NCI-H526 treated with DMSO at 0.1 percent for 48 hours (cell line): ENCODE data around the gene ELAPOR1.
"Not testable (repeated sequence)": the region's sequence is repeated elsewhere in the genome, so short reads cannot be mapped to it uniquely, and the experiment has no call there.

Experiments
- DNase-seq: peaks from one replicate; lab custom pipeline; 2025; lab: John Stamatoyannopoulos, UW

The ELAPOR1 gene

DNA sequence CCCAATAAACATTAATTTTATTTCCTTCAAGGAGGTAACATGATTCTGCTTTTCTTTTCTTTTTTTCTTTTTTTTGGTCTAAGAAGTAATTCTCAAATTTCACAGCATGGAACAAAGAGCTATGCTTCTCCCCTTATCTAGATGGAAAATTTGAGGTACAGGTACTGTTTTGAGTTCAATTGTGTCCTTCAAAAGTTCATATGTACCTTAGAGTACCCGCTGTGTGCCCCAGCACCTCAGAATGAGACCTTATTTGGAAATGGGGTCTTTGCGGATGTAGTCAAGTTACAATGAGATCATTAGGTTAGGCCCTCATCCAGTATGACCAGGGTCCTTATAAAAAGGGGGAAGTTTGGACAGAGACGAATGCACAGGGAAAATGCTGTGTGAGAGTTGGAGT is 22.0 kb downstream of the ELAPOR1 start:
- DNase-seq = no peak

DNA sequence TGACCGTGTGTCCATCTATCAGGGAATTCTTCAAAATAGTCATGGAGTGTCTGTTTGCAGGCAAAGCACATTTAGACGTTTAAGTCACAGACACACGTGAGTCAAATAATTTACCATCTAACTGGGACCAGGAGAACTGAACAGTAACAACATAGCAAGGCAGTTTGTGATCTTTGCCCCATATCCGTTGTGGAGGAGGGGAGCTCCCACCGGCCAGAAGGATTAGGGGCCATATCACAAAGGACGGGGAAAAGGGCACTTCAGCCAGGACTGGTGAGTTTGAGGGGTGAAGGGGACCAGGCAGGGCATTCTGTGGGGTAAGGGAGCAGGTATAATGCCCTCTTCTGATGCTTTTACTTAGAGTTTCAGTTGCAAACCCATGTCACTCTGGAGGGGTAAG is 22.9 kb downstream of the ELAPOR1 start:
- DNase-seq = peak; percentile 25

- DNase-seq = no peak
These were observed 24.0 kb downstream of the ELAPOR1 start for GRCh38 chr1:109137958-109138357.

DNA sequence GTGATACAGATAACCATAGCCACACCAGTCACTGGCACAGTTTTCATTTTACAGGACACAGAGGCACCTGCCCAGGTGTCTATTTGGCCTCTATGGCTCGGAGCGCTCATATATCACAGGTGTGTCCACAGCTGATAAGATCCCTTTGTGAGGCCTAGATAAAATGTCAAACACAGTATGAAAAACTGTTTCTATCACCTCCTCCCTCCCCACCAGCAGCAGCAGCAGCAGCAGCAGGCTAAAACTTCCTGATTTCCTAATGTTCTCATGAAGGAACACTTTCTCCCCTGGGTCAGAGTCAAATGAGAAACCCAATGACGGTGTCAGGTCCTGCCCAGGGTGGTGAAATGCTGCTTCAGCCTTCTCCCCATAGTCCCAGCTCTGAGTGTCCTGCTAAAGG is 24.4 kb downstream of the ELAPOR1 start:
- peak; percentile 50 for DNase-seq

GRCh38 chr1:109140392-109140791 is 26.5 kb downstream of the ELAPOR1 start:
- DNase-seq = no peak

DNA sequence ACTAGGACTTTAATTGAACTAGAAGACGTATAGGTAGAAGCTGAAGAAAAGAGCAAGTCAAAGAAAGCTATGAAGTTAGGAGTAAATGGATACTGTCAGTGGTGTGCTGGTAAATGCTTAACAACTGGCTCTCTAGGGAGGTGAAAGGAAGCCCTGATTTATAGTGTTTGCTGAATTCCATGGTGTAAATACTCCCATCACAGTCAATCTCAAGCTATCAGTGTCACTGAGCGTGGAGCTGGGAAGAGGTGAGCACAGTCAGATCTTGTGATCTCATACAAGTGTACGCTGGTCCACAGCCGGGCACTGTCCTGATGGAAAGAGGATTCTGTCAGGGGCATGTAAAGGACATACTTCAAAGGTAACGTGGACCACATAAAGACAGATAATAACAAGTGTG is 28.3 kb downstream of the ELAPOR1 start:
- DNase-seq = no peak

GRCh38 chr1:109142725-109143124 is 28.8 kb downstream of the ELAPOR1 start:
- not testable (repeated sequence) for DNase-seq

DNA sequence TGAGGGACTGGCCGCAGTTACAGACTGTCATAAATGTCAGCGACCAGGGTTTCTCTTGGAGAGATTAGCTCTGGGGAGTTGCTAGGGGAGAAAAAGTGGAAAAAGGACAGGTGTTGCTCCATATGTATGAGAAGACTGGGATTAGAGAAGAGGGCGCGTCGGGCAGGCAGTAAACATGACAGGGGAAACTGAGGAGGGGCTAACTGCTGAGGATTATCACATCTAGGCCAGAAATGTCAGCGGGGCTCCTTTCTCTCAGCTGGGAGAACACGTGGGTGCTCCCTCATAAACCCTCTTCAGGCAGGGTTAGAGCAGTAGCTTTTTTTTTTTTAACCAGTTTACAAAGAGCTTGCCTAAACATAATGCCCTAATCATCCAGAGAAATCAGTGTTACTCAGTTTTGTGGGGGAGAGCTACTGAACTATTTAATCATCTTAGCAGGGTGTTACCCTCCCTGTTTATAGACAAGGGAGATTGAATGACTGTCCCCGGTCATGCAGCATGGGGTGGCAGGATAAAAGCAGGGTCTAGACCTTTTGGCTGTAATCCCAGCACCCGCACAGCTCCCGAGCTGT is 35.2 kb downstream of the ELAPOR1 start:
- DNase-seq = no peak

- DNase-seq = no peak
These were observed 36.1 kb downstream of the ELAPOR1 start for GRCh38 chr1:109149874-109150601.

- no peak for DNase-seq
These were observed 37.5 kb downstream of the ELAPOR1 start for GRCh38 chr1:109151146-109151990.

DNA sequence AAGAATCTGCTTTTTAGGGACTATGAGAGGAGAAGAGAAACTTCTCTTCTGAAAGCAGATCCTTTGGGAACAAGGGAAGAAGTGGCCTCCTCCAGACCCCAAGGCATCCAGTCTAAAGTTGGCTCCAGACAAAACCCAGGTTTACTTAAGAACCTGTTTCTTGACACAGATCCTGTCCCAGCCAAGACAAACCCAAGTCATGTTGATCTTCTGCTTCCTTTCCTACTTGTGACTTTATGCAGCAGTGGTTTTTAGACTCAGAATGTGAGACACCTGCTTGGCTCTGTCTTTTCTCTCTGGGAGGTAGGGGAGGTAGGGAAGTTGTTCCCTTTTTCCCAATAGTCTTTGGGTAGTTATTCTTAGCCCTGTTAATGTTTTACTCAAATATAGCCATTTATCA is 38.3 kb downstream of the ELAPOR1 start:
- no peak for DNase-seq

GRCh38 chr1:109156916-109157385 is 43.0 kb downstream of the ELAPOR1 start:
- peak; percentile 9 for DNase-seq

GRCh38 chr1:109158433-109158832 is 44.5 kb downstream of the ELAPOR1 start:
- peak; percentile 80 for DNase-seq

- no peak for DNase-seq
These were observed 45.4 kb downstream of the ELAPOR1 start for GRCh38 chr1:109159326-109159725.

- no peak for DNase-seq
These were observed 46.3 kb downstream of the ELAPOR1 start for GRCh38 chr1:109160071-109160840.

GRCh38 chr1:109161858-109162606 is 48.1 kb downstream of the ELAPOR1 start:
- no peak for DNase-seq

DNA sequence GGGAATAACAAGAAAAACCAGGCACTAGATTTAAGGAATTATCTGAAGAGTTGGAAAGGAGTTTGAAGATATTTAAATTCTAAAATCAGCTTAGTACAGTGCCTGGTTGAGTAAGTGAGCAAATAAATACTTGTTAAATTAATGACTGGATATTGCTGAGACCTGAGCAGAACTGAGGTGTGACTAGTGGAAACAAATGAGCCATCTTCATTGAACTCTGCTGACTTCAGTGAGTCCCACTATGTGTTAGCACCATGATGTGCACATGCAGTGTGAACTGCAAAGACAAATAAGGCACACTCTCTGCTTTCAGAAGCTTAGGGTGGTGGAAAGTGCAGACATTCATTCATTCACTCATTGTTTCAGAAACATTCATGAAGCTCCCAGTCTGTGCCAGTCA is 48.7 kb downstream of the ELAPOR1 start:
- no peak for DNase-seq

DNA sequence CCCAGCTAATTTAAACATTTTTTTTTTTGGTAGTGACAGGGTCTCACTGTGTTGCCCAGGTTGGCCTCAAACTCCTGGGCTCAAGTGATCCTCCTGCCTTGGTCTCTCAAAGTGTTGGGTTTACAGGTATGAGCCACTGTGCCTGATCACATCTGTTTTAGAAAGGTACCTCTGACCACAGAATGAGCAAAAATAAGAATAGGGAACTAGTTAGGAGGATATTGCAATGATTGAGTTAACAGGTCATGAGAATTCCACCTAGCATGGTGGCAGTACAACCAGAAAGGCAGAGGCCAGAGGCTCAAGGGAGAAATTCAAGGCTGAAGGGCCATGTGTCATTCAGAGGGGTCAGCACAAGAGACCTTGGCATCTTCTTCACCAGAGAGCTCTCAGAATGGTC is 49.6 kb downstream of the ELAPOR1 start:
- no peak for DNase-seq
